Epithelial cell of esophagus (primary cell): ENCODE data around the gene LARP1.

ENCODE experiments used
- DNase-seq: peaks from one replicate; pipeline ENCODE4 v3.0.0; 2010; ENCODE audit warnings: low read depth
- H3K4me3 ChIP-seq: 2 replicates; pipeline ENCODE4 v1.5.1; 2011; ENCODE audit warnings: mild to moderate bottlenecking, low read length, control low read depth
- CTCF ChIP-seq: IDR thresholded peaks from 2 replicates; pipeline ENCODE4 v1.5.1; 2011; ENCODE audit warnings: low read depth, mild to moderate bottlenecking, low read length, control low read depth, inconsistent platforms; ENCODE audit not compliant: insufficient read depth; ENCODE audit errors: missing control alignments

Gene LARP1

DNA sequence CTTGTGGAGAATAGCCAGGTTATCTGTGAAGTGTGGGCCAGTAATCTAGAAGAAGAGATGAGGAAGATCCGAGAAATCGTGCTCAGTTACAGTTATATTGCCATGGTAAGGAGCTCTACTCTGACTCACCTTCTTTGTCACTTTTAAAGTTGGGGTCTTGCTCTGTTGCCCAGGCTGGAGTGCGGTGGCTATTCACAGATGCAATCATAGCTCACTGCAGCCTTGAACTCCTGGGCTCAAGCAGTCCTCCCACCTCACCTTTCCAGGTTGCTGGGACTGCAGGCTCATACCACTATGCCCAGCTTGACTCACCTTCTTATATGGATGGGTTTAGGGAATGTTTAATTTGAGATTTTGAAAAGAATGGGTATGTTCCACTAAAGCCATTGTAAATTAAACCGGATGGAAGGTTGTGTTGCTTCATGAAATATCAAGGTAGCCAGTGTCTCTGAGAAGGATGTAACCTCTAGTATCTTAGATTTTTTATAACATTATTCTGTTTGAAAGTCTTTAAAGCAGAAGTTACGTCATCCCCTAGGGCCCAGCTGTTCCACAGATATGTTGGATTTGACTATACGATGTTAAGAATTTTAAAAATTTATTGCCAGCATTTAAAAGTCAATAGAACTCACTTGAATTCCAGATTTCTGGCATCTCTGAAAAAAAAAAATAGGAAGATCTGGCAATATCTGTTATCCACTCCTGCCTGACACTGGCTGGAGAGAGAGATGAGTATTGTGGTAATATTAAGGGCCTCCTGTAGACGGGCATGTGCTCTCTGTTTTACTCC, 108.3 kb downstream of the LARP1 start:
- H3K4me3 ChIP-seq = no peak overlapping the region
- DNase-seq = no peak
- TF ChIP-seq CTCF = no peak

- no peak overlapping the region for H3K4me3 ChIP-seq
- DNase-seq = no peak
- no peak for TF ChIP-seq CTCF
Observed at GRCh38 chr5:154865466-154866184, 110.4 kb downstream of the LARP1 start.

- H3K4me3 ChIP-seq = no peak overlapping the region
- no peak for TF ChIP-seq CTCF
- DNase-seq = no peak
Observed at GRCh38 chr5:154866841-154867240, 111.7 kb downstream of the LARP1 start.
